Measurements from ENCODE around the gene PTK6.
"Not testable (repeated sequence)": the region's sequence is repeated elsewhere in the genome, so short reads cannot be mapped to it uniquely, and the experiment has no call there.

The PTK6 gene

DNA sequence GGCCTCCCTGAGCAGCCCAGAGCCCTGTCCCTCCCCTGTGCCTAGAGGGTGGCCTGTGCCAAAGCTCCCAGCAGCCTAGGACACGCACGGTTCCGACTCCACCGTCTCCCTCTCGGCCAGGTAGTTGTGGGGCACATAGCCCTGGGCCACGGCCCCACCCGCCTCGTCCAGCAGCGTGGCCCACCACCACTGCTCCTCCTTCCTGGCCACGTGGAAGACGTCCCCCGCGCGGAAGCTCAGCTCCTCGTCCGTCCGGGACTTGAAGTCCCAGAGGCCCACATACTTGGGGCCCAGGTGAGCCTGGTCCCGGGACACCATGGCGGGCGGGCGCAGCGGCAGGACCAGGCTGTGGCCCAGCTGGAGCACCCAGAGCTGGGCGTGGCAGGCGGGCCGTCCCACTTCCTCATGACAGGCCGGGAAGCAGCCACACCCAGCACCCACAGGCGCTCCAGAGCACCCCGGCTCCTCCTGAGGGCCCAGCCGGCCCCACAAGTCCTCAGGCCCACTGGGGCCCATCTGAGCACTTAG, at the start of gene PTK6:
TSS of gene PTK6 (minus strand) at position 380 of the 528 bp plus-strand sequence. CDS start at position 318, 62 bp downstream.
- no peak for DNase-seq

DNA sequence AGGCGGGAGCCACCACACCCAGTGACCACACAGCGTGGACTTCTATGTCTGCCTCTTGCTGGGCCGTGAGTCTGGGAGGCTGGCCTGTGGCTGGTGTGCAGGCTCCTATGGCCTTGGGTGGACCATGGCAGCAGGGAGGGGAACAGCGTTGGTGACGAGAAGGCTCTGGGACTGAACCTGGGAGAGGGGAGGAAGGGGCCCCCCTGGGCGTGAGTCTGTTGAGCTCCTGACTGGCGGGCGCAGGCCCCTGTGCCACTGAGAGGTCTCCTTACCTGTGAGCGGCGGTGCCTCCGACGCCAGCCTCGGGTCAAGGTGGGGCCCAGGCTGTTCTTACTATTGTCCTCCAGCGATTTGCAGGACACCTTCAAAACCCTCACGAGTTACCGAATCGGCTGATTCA, 49.6 kb upstream of the PTK6 start:
- no peak for DNase-seq

DNA sequence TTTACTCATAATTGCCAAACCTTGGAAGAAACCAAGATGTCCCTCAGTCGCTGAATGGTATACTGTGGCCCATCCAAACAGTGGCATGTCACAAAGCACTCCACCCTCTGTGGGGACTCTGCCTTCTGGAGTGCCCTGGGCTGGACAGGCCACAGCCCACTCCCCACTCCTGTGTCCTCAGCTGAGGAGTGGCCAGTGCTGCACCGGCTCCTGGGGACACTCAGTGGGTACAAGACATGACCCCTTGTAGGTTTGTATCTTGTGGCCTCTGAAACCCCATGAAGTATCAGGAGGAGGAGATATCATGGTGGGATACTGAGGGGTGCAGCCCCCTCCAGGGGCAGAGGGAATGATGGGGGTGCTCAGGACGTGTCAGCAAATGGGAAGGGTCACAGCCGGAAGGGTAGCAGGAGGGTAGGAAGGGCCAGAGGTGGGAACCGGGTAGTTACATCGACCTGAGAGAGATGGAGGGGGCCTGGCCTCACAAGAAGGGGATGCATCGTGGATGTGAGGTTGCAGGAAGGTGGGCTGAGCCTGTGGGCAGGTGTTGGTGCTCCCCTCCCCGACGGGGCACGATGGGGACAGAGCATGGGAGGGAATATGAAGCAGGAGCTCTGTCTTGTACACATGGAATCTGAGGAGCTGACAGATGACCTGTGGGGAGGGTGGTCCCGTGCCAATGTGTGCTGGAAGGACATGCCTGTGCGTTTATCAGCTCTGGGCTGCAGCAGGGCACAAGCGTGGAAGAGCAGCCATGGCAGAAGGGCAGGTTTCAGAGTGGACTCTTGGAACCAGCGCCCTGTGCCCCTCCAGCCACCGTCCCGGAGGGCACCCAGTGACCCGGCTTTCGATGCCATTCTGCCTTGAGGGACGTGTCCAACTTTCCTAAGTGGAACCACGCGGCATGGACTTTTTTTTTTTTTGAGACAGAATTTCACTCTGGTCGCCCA, 48.7 kb upstream of the PTK6 start:
- no peak for DNase-seq

DNA sequence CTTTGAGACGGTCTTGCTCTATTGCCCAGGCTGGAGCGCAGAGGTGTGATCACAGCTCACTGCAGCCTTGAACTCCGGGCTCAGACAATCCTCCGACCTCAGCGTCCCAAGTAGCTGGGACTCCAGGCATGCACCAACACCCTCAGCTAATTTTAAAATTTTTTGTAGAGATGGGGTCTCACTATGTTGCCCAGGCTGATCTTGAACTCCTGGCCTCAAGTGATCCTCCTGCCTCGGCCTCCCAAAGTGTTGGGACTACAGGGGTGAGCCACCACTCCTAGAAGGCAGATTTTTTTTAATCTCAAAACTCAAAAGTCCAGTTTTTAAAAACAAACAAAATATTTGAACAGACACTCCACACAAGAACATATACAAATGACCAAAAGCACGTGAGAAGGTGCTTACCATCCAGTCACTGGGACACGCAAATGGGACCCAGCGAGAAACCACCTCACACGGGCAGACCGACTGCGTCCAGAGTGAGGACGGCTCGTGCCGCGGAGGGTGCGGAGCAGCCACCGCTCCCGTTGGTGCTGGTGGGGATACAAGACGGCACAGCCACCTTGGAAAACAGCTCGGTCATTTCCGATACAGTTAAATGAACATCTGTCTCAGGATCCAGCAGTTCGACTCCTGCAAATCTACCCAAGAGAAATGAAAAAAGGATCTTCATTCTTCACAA, 45.3 kb upstream of the PTK6 start:
- no peak for DNase-seq

DNA sequence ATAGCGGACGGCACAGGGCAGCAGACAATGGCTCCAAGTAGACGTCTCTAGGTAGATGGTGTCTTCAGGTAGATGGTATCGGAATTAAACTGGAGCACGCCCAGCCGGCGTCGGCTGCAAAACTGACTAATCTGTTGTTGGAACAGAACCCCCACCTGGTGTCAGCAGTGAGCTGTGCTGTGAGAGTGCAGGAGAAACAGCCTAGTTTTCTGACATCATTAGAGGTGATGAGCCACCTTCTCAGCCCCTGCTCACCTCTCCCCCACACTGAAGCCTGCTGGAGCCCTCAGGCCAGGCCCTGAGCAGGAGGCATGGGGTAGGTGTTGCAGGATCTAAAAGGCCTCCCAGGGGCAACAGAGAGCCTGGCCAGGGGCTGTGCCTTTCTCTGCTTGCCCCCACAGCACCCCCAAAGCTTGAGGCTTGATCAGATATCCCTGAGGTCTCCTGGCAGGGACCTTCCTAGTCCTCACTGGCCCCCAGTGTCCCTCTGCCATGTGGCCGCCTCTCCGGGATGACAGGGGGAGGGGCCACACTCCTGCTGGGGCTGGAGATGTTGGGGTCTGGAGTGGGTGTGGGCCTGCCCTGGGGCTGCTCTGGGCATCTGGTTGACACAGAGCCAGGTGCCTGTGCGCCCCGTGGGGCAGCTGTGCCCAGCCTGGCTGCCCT, 43.8 kb upstream of the PTK6 start:
- DNase-seq: peak; percentile 9

DNA sequence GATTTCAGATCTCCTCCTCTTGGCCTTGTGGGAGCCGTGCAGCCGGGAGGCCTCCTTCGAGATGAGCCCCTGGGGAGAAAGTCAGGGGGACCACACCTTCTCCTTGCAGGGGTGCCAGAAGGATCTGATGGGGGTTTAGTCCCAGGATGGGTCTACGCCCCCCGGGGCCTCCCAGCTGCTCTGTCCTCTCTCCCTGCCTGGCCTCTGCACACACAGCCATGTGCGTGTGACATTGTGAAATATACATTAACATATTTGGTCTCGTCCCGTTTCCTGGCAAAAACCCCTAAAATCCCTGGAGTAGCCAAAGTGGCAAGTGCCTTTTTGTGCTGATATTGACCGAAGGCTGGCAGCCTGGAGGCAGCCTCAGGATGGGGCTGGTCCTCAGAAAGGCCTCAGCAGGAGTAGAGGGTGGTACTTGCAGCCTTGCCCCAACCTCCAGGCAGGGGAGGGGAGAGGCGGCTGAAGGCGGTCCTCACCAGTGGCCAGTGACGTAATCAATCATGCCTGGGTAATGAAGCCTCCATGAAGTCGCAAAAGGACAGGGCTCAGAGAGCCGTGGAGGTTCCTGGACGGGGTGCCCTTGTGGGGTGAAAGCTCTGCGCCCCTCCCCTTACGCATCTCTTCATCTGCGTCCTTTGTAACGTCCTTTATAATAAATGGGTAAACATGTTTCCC, 42.0 kb upstream of the PTK6 start:
- DNase-seq: no peak

DNA sequence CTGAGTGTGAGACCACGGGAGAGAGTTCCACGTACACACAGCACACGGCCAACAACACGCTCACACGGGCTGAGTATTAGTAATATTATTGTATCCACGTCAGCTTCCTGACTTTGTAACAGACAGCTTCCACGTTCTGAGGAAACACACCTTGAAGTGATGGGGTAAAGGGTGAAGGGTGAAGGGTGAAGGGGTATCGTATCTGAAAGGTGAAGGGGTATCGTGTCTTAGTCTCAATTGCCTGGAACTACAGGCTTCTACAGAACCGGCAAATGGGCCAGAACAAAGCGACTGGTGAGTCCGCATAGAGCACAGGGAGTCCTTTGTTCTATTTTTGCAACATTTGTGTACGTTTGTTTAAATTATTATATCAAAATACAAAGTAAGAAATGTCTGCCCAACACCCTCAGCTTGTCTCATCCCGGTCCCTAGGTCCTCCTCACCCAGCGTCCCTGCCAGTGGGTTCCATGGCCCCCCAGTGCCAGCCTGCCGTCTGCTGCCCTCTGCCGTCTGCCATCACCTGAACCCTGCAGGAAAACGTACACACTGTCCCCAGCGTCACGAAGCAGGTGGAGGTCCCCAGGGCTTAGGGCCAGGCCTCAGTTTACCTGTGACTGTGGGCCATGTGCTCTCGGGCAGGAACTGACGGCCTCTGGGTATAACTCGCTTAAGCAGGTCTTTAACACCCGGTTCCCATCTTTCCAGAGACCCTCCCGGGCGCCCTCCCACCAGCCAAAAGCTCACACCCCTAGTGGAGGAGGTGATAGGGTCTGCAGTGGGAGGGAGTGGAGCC, 41.2 kb upstream of the PTK6 start:
- DNase-seq: peak; percentile 21

DNA sequence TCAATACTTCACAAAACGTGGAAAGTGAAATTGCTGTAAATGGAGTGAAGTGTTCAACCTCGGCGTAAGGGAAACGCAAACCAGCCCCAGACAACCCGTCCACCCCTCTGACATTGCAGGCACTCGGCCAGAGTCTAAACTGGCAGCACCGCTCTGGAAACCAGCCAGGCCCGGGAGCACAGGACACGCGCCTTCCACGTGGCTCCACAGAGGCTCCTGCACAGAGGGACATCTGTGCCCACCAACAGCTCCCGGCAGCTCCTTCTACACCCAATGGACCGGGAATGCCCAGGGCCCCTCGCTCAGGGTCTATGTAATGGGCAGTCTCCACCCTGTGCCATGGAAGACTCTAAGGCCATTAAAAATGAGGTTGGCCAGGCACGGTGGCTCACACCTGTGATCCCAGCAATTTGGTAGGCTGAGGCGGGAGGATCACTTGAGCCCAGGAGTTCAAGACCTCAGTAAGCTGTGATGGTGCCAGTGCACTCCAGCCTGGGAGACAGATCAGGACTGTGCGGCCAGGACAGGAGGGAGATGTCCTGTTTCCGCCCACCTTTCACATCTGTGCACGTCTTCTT, 40.2 kb upstream of the PTK6 start:
- no peak for DNase-seq

DNA sequence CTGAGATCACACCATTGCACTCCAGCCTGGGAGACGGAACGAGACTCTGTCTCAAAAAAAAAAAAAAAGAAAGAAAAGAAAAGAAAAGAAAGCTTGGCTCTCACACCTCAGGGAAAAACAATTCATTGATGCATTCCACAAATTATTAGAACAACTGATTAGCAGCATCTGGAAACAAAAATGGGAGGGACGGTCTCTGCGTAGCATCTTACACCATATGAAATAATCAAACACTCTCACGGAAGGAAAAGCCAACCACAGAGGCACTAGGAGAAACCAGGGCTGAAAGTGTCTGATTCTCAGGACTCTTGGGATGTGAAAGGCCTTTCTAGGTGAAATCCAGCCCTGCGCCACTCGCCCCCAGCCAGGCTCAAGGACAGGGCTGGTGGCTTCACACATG, 39.1 kb upstream of the PTK6 start:
- DNase-seq: no peak

DNA sequence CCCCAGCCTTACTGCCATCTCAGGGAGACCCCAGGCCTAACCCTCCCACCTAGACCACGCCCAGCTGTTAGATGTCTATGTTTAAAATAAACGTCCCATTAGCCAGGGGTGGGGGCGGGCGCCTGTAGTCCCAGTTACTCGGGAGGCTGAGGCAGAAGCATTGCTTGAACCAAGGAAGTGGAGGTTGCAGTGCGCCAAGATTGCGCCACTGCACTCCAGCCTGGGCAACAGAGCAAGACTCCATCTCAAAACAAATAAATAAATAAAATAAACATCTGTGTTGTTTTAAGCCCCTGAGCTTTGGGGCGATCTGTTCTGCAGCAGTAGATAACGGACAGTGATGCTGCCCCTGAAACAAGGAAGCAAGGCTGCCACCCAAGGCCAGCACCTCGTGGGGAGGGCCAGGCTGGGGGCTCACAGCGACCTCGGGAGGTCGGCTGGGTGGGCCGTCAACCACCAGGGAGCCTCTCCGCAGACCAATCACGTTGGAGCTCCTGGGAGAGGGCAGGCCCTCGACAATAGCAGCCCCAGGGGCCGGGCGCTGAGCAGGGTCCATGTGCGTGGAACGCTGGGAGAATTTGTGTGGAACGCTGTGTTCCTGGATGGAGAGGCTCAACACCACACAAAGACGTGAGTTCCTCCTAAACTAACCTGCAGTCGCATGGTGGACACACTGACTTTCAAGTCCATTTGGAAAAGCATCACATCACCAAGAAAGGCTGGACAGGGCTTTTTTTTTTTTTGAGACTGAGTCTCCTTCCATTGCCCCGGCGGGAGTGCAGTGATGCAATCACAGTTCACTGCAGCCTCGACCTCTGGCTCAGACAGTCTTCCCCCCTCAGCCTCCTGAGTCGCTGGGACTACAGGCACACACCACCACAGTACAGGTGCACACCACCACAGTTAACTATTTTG, 37.9 kb upstream of the PTK6 start:
- no peak for DNase-seq

DNA sequence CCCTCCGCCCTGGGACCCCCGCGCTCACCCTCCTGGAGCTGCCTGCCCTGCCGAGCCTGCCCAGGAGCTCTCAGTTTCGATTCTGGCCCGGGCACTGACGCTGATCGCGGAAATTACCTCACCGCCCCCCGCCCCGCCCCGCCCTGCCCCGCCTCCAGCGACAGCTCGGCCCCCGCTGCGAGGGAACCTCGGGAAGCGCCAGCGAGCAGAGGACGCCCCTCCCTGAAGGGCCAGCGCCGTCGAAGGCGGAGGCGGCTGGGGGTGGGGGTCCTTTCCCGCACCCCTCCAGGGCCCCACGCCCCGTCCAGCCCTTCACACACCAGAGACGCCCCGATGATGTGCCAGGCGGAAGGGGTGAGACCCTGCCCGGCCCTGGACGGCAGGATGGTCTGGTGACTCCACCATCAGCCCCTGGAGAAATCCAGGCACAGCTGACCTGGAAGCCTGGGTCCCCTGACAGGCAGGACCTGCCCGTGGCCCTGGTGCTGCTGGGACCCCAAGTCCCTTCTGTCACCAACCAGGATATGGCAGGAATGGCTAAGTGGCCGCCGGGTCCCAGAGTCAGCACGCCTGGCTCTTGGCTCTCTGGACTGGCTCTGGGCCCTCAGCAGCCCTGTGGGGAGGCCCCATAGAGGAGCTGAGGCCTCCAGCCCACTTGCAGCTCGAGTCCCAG, 37.1 kb upstream of the PTK6 start, which contains the start of gene HELZ2:
TSS of gene HELZ2 (minus strand) at position 84 of the 673 bp plus-strand sequence. CDS start 1,854 bp downstream, outside the sequence.
- peak; percentile 79 for DNase-seq

DNA sequence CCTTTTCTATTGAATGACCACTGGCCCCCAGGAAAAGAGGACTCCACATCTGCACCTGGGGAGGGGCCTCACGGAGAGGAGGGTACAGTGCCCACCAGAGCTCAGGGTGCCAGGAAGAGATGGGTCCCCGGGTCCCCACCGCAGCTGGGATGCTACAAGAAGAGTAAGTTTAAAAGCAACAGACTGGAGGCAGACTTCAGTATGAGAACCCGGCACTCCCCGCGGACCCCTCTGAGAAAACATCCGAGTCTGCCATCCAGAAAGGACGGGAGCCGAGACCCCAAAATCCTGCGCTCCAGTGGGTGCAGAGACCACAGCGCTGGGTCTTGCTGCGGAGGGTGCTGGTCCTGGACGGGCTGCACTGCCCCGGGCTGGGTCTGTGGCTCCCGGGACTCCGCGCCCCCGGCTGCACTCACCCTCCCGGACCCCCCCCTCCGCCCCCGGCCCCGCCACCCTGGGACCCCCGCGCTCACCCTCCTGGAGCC, 36.5 kb upstream of the PTK6 start:
- no peak for DNase-seq

DNA sequence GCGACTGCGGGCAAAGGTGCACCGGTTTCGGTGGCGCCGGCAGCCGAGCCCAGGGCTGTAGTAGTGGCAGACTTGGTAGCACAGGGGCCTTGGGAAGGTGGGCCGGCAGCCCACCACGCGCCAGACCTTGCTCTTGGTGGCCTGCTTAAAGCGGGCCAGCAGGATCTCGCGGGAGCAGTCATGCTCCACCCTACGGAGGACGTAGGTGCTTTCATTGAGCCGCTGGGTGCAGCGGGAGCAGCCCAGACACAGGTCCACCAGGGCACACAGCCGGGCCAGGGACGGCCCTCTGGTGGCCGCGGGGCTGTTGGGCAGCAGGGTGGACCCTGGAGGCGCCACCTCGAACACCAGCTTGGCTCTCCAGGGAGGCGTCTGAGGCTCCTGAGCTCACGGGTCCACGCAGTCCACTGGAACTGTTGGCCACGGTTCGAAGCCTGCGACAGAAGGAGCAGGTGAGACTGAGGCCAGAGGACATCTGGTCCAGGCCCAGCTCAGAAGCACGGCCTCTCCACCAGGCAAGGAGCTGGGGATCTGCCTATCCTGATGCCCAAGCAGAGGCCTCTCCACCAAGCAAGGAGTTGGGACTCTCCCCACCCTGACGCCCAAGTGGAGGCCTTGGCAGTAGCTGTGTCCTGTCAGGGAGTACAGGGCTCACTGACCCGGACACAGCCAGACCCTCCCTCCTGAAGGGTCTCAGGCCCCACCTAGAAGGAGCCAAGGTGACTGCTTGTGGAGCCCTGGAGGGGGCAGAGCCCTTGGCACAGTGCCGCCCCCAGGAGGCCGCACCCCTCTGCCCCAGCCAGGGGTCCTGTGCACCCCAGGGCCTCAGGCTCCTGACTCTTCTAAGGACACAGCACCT, 35.8 kb upstream of the PTK6 start:
- DNase-seq: no peak

DNA sequence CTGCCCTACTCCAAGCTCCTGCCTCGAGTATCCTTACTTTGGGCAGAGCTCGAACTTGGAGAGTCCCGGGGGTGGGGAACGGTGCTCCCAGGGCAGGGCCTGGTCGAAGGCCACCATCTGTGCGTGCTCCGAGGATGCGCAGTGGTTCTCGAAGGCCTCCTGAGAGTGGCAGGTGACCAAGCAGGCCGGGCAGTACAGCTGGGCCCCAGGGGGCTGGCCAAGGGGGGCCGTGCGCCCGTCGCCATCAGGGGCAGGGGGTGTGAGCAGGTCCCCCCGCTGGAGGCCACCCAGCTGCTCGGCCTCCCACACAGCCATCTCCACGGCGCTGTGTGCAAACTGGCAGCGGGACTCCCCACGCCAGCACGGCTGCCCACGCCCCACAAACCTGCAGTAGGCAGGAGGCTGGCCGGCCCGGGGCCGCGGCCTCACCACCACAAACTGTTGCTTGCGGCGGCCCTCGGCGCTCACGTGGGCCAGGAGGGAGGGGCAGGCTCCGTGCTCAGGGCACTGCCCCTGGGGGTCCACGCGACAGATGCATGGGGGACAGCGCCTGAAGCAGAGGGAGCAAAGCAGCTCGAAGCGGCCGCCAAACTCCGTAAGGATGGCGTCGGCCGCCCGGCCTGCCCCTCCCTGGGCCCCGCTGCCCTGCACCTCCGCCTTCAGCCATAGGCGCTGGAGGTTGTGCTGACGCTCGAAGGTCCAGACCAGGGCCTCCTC, 35.1 kb upstream of the PTK6 start:
- DNase-seq: no peak

DNA sequence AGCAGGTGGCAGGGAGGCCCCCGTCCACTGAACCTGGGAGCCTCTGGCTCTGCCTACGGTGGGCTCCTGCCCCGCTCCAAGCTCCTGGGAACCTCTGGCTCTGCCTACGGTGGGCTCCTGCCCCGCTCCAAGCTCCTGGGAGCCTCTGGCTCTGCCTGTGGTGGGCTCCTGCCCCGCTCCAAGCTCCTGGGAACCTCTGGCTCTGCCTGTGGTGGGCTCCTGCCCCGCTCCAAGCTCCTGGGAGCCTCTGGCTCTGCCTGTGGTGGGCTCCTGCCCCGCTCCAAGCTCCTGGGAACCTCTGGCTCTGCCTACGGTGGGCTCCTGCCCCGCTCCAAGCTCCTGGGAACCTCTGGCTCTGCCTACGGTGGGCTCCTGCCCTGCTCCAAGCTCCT, 33.9 kb upstream of the PTK6 start:
- not testable (repeated sequence) for DNase-seq

DNA sequence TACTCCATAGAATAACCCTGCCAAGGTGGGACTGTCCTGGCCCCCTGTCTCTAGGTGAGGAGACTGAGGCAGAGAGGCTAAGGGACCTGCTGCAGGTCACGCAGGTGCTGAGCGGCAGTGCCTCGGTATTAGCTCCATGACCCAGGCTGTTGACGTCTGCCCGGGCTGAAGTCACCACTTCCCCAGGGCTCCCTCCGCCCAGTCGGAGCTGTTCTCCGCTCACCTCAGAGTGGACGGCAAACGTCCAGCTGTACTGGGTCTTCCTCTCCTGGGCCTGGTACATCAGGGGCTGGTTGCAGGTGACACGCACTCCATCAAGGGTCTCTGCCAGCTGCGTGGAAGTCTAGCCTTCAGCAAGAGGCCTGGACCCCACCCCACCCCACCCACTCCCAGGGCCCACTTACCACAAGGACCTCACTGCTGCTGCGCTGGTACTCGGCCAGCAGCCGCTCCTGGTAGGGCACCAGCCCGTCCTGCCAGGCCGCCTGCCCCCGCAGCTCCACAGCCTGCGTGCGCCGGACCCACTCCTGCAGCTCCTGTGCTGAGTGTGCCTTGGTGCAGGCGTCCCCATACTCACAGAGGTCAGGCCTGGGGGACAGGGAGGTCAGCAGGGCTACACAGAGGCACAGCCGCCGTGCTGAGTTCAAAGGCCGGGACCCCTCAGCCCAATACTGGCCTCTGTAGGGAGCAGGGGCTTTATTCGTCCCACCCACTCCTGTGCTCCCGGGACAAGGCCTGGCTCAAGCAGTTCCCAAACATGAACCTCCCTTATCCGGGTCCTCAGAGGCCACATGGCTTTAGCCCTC, 33.3 kb upstream of the PTK6 start:
- DNase-seq: no peak
